Activated T-helper 1 cell treated with anti-CD3 and anti-CD28 coated beads, Interleukin-2, amount 50 U/mL, for 16 hours (primary cell): ENCODE data around the gene LENG1.
"Not testable (repeated sequence)": the region's sequence is repeated elsewhere in the genome, so short reads cannot be mapped to it uniquely, and the experiment has no call there.

Source experiments
- DNase-seq, 2 donors: peaks; one replicate each; pipeline ENCODE4 v3.0.0-alpha.2; 2020; ENCODE audit warnings: low read depth in 1 of 2, low spot score in 1 of 2

LENG1 gene

DNA sequence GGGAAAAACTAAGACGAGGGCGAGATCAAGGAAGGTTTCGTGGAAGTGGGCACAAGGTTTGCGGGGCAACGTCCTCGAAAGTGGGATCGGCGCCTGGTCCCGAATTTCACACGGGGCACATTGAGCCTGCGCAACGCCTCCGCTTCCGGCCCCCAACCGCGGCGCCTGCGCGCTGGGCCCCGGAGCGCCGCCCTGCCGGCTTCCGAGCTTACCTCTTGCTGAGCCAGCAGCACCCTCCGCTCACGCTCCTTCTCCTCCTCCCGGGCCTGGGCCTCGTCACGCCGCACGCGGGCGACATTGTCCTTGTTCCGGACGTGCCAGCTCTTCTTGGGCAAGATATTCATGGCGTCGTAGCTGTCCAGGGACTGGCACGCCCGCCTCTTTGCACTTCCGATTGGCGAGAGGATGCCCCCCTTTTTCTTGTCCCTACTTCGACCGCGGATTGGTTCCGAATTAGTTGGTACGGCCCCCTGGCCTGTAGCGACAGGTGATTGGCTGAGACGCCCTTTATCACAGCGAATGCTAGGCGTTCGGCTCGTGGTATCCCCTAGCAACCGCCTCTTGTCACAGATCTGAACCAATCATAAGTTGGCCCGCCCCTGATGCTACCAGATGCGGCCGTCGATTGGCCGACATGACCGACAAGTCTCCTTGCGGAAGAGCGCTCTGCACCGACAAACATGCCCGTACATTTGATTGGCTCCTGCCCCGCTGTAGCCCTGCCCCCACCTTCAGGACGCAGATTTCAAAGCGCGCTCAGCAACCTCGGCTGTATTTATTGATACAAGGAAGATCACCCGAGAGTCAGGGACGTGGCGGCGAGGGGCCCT, at the start of gene LENG1:
Gene LENG1, minus strand, starts transcription at position 370 of the 830 bp plus-strand sequence. Its CDS starts 26 bp downstream, at position 344.
- DNase-seq, result peak; percentile 93 to 97

DNA sequence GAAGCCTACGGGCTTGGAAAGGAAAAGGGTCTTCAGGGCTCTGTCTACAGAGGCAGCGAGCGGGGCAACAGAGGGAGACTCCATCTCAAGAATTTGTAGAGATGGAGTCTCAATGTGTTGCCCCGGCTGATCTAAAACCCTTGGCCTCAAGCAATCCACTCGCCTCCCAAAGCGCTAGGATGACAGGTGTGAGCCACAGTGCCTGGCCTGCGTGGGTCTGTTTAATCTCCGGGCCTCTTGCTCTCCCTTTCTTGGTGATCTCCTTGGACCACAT, 49.2 kb upstream of the LENG1 start:
- DNase-seq, result no peak

DNA sequence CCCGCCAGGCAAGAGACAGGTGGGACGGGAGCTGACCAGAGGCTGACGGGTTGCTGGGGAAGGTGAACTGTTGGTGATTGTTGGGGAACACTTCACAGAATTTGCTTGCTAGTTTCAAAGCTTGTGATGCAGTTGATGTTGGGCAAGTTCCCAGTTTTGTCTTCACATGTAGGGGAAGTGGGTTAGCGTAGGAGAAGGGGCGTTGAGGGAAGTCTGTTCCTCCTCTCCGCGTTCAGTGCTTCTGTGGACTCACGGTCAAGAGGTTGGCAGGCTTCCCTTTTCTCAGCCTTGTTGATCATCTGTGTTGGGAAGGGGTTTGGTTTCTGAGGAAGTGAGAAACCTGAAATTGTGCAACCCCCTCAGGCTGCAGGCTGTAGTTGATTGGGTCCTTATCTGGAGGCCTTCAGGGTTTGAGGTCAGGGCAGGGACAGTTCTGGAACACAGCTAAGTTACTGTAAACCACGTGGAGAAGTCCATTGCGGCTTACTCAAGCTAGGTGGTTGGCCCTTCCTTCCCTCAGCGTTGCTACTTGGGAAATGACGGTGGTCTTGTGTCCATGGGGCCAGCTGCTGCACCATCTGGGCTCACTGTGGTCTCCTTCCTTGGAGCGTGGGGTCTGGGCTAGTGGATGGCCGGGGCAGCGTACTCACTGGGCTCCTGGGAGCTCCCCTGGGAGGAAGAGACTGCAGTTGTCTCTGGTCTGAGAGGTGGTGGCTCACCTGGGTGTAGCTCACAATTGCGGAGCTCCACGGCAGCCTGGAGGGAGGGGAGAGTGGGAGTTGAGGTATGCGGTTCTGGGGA, 48.7 kb upstream of the LENG1 start:
- DNase-seq, result no peak

DNA sequence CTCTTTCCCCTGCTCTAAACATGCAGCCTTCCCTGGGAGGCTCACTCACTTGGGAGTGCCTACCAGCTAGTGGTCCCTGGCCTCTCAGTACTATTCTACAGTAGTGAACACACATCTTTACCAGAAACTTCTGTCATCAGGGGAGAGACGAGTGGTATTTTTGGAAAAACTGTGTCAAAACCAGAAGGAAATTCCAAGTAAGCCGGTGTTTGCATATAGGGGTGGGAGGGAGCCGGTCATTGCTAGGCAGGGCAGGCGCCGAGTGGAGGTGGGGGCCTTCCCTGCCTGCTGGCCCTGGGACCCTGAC, 48.1 kb upstream of the LENG1 start:
- DNase-seq, result no peak

DNA sequence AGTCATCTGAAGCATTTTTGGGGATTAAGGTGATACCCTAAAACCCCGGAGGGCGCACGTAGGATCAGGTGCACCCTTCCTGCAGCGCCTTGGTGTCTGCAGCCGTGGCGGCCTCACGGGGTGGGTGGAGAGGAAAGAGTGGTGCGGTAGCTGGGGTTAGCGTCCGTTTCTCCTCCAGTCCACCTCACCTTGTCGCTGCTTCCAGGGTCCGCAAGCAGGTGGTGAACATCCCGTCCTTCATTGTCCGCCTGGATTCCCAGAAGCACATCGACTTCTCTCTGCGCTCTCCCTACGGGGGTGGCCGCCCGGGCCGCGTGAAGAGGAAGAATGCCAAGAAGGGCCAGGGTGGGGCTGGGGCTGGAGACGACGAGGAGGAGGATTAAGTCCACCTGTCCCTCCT, 47.7 kb upstream of the LENG1 start:
- DNase-seq, result not testable (repeated sequence)

DNA sequence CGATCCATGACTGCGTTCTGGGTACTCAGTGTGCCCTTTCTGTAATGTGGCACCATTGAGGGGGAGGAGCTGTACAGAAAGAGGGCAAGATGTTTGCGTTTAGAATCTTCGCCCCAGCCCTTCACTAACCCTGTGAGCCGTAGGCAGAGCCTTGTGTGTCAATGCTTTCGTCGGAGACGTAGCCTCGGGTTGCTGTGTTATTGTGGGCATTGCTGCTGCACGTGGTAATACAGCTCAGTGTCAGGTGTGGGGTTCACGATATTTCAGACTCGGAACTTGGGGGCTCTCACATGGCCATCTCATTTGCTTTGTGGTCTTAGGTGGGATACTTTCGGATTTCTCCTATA, 47.3 kb upstream of the LENG1 start:
- DNase-seq, result no peak

DNA sequence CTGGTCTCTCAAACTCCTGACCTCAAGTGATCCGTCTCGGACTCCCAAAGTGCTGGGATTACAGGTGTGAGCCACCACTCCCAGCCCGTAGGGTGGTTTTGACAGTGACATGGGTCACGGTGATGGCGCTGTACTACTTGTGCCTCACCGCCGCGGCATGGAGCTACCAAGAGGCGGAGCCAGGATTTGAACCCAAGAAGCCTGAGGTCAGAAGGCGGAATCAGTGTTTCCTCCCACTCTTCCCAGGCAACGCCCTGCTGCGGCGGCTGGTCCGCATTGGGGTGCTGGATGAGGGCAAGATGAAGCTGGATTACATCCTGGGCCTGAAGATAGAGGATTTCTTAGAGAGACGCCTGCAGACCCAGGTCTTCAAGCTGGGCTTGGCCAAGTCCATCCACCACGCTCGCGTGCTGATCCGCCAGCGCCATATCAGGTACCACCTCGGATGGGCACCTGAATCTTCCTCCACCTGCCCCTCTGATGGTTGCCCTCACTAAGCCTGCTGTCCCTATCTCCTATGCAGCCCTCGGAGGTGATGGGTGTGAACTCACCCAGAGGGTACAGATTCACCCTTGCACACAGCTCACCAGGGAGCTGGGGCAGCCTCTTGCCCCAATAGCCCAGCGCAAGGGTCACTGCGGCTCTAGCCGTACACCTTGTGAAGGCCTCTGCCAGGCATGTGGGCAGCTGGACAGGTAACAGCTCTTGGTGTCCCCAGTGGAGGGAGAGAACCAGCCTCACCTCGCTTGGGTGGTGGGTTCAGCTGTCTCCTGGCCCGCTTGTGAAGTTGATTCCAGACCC, 46.7 kb upstream of the LENG1 start:
- no peak for DNase-seq

DNA sequence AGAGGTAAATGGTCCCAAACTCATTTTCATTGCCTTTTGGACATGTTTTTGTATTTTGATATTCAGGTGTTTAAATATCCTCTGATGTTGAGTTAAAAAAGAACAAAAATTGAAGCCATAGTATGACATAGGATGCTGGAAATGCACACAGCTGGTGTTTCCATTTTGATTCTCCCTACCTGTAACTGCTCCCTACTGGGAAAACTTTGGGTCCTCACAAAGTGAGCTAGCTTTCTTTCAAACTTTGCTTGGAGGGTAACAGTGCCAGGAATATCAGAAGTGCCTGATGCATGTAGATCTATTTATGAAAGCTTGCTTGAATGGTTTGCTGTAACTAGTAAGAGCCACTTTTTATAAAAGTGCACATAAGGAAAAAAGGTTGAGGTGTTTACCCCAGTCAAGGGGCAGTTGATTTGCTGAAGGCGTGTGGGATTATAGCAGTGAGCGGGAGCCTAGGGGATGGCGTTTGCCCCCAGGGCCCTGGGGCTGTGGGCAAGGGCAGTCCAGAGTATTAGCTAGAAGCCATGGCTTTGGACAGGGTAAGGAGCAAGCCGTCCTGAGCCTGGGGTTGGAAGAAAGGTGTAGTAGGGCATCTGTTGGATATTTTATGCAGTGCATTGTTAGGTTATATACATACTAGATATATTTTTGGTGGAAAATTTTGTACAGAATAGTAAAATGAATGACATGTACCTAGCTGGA, 45.4 kb upstream of the LENG1 start:
- DNase-seq, result no peak

DNA sequence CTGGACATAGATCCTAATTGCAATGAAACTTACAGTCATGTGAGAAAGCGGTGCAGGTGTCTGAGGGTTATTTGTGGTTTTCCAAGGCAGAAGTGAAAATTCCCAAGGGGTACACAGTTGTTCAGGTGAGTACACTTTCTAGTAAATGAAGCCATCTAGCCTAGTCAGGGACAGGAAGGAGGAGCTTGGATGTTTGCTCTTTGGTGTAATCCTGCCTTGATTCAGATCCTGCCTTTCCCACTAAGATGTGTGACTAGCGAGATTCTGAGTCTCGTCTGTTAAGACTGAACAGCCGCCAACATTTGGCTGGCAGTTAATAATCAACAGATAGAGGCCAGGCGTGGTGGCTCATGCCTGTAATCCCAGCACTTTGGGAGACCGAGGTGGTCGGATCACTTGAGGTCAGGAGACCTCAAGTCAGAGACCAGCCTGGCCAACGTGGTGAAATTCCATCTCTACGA, 43.7 kb upstream of the LENG1 start:
- no peak for DNase-seq

DNA sequence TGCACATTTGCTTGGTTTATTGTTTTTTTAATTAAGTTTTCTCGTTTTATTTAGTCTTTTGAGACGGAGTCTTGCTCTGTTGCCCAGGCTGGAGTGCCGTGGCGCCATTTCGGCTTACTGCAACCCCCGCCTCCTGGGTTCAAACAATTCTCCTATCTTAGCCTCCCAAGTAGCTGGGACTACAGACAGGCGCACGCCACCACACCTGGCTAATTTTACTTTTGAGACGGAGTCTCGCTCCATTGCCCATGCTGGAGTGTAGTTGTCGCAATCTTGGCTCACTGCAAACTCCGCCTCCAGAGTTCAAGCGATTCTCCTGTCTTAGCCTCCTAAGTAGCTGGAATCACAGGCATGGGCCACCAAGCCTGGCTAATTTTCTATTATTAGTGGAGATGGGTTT, 42.5 kb upstream of the LENG1 start:
- no peak for DNase-seq

DNA sequence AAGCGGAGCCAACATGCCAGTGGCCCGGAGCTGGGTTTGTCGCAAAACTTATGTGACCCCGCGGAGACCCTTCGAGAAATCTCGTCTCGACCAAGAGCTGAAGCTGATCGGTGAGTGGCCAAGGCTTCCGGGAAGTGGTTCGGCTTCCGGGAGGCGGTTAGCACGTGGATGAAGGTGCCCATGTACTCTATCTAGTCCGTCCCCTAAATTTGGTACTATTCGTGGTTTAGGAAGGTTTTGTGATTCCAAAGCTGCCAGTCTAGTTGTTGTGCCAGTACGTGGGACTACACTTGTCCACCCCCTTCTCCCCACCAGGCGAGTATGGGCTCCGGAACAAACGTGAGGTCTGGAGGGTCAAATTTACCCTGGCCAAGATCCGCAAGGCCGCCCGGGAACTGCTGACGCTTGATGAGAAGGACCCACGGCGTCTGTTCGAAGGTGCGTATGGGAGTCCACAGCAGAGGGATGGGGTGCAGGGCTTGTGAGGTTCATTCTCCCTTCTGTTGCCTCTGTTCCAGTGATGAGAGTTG, 41.7 kb upstream of the LENG1 start:
- DNase-seq, result no peak

DNA sequence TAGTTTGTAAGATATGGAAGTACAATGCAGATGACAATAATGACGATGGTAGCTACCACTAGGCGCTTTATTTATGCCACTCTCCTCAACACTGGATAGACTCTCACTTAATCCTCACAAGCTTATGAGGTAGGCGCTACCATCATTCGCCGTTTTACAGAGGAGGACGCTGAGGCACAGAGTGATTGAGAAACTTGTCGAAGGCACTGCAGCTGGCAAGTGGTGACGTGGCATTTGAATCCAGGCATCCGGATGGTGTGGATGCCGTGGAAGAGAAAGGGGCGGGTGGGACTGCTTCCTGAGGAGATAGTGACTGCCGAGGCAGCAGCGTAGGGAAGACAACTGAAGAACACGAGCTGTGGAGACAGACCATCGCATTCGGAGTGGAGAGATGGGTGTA, 39.9 kb upstream of the LENG1 start:
- no peak for DNase-seq

DNA sequence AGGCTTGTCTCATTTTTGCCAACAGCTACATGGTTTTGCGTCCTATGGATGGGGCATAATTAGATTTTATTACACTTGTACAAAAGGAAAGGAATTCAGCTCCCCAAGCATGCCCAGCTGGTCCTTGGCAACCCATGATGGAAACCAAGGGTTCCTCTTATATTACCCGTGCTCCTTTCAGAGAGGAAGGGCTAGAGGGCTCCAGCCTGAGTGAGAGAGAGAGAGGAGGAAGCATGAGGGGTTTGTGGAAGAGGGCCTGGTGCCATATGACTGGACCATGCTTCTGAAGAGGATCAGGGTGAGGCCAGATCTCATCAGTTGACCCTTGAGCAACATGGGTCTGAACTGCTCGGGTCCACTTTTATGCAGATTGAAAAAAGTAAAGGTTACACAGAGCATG, 37.6 kb upstream of the LENG1 start:
- DNase-seq, result no peak

DNA sequence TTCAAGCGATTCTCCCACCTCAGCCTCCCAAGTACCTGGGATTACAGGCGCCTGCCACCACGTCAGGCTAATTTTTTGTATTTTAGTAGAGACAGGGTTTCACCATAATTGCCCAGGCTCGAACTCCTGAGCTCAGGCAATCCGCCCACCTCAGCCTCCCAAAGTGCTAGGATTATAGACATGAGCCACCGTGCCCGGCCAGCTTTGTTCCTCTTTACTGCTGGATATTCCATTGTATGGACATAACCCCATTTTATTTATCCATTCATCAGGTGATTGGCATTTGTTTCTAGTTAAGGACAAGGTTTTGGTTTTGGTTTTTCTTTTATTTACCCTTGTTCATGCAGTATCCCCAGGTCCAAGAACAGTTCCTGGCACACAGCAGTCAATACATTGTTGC, 37.0 kb upstream of the LENG1 start:
- DNase-seq, result no peak

DNA sequence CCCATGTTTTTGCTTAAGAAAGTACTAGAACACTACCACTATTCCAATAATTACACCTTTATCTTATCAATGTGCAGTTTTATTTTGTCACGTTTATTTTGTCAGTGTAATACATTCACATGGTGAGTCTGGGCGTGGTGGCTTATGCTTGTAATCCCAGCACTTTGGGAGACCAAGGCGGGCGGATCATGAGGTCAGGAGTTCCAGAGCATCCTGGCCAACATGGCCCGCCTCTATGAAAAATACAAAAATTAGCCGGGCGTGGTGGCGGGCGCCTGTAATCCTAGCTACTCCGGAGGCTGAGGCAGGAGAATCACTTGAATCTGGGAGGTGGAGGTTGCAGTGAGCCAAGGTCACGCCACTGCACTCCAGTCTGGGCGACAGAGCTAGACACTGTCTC, 34.9 kb upstream of the LENG1 start:
- DNase-seq, result not testable (repeated sequence)

DNA sequence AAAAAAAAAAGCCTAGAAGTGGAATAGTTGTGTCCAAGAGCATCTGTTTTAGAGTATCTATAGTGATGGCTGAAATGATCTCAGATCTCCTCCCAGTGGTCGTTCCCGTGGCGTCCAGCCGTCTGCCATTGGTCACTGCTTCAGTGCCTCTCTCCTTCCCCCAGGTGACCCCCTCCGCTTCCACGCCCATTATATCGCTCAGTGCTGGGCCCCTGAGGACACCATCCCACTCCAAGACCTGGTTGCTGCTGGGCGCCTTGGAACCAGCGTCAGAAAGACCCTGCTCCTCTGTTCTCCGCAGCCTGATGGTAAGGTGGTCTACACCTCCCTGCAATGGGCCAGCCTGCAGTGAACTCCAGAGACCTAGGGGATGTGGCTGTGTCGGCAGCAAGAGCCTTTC, 33.5 kb upstream of the LENG1 start:
- DNase-seq, result no peak

DNA sequence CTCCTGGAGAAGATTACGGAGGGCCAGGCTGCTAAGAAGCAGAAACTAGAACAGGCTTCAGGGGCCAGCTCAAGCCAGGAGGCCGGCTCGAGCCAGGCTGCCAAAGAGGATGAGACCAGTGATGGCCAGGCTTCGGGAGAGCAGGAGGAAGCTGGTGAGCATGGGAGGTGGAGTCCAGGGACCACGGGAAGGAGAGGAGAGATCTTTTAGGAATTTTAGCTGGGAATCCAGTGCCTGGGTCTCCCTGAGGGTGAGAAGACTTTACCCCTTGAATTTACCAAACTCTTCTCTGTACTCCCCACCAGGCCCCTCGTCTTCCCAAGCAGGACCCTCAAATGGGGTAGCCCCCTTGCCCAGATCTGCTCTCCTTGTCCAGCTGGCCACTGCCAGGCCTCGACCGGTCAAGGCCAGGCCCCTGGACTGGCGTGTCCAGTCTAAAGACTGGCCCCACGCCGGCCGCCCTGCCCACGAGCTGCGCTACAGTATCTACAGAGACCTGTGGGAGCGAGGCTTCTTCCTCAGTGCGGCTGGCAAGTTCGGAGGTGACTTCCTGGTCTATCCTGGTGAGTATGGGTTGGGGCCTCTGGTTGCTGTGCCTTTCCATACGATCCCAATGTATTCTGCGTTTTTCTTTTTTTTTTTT, 32.4 kb upstream of the LENG1 start:
- no peak for DNase-seq

DNA sequence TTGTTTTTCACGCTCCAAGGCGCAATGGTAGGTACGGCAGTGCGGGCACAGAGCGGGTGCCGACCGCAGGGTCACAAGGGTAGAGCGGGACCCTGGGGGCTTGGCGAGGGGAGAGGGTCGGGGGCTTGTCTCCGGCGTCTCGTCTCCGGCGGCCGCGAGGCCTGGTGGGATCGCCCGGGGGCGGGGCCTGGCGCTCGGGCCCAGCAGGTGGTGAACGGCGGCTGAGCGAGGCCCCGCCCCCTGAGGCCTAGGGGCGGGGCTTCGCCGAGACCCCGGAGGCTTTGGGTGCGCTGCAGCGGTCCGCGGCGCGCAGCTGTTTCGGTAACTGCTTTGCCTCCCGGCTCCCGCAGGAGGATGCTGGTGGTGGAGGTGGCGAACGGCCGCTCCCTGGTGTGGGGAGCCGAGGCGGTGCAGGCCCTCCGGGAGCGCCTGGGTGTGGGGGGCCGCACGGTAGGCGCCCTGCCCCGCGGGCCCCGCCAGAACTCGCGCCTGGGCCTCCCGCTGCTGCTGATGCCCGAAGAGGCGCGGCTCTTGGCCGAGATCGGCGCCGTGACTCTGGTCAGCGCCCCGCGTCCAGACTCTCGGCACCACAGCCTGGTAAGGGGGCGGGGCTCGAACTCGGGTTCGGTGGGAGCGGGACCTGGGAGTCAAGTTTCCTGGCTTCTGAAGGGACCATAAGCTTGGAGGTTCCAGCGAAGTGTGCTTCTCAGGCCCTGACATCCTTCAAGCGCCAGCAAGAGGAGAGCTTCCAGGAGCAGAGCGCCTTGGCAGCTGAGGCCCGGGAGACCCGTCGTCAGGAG, 31.7 kb upstream of the LENG1 start, which contains the start of gene TSEN34:
Gene TSEN34, plus strand, starts transcription at position 298 of the 800 bp plus-strand sequence. Its CDS starts 57 bp downstream, at position 355.
- peak; percentile 66 to 79 for DNase-seq

DNA sequence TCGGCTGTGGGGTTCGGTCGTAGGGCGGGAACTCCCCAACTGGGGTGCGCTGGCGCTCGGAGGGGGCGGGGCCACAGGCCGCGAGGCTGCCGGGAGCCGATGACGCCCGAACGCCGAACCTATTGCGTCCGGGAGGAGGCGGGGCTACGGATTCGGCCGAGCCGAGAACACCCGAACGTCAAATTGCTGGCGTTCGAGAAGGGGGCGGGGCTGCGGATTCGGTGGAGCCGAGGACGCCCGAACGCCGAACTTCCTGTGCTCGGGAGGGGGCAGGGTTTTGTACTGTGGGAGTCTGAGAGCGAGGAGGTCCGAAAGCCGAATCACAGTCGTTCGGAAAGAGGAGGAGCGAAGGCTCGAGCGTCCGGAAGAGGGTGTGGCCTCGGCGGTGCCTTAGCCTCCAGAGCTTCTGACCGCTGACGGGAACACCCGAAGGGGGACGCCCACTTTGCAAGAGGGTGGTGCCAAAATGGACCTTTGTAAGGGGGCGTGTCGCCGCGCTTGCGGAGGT, 31.0 kb upstream of the LENG1 start:
- peak; percentile 99 to 100 for DNase-seq
